GF-D8 (cell line): Measurements from ENCODE around the gene HCRTR2.
A peak's percentile ranks its signal among the peaks of the same experiment; 100 is the strongest.
"Not testable (repeated sequence)": the region's sequence is repeated elsewhere in the genome, so short reads cannot be mapped to it uniquely, and the experiment has no call there.

Experiments
- DNase-seq: peaks from one replicate; lab custom pipeline; 2025; lab: John Stamatoyannopoulos, UW

The HCRTR2 gene

GRCh38 chr6:55212156-55212555, 37.8 kb downstream of the HCRTR2 start:
- DNase-seq, result no peak

DNA sequence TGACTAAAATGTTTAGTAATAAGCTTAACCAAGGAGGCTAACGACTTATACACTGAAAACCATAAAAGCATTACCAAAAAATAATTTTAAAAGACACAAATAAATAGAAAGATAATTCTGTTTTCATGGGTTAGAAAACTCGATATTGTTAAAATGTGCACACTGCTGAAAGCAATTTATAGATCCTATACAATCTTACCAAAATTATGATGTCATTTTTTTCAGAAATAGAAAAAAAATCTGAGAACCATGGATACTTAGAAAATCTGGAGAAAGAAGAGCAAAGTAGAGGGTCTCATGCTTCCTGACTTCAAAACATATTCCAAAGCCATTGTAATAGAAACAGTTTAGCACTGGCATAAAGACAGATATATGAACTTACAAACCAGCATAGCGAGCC, 46.6 kb downstream of the HCRTR2 start:
- no peak for DNase-seq

DNA sequence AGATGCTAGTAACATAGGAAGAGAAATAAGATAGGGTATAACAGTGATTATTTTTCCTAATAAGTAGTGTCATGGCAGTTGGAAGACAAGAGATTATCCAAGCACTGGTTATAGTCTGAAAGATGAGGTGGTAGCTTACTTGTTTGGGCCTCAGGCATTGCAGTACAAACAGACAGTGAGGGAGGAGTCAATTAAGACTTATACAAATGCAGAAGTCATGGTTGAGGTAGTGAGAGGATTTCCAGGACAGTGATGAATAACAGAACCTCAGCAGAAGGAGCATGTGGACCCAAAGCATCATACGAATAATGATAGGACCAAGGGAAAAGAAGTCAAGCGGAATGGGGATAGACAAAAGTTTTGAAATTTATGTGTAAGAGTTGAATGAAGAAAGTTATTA, 53.5 kb downstream of the HCRTR2 start:
- no peak for DNase-seq

DNA sequence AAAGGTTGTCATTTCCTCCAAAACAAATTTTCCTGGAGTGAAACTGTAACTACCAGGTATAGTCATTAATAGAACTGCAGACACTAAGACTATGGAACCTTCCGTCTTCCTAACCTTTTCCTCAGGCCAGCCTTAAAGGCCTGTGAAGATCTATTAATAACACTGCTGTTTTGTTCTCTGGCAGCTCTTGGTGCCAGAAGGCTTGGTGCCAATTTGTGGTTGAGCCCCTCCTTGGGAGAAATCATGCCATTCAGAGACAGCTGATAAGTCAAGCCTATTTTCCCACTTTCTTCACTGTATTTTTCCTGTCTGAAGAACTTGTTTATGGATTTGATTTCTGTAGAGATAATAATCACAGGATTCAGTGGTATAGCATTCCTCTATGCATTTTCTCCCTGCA, 64.8 kb downstream of the HCRTR2 start:
- no peak for DNase-seq

GRCh38 chr6:55240975-55241605, 66.8 kb downstream of the HCRTR2 start:
- not testable (repeated sequence) for DNase-seq

GRCh38 chr6:55250400-55250799, 76.1 kb downstream of the HCRTR2 start:
- DNase-seq, result no peak

DNA sequence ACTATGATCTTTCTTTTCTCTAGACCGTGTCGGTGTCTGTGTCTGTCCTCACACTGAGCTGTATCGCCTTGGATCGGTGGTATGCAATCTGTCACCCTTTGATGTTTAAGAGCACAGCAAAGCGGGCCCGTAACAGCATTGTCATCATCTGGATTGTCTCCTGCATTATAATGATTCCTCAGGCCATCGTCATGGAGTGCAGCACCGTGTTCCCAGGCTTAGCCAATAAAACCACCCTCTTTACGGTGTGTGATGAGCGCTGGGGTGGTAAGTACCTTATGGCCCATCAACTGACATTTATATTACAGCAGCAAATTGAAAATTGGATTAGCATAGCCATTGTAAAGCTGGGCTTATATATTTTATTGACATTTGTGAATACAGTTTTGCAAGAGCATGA, 80.8 kb downstream of the HCRTR2 start:
- no peak for DNase-seq

- DNase-seq, result no peak
These were observed 85.9 kb downstream of the HCRTR2 start for GRCh38 chr6:55260181-55260580.

DNA sequence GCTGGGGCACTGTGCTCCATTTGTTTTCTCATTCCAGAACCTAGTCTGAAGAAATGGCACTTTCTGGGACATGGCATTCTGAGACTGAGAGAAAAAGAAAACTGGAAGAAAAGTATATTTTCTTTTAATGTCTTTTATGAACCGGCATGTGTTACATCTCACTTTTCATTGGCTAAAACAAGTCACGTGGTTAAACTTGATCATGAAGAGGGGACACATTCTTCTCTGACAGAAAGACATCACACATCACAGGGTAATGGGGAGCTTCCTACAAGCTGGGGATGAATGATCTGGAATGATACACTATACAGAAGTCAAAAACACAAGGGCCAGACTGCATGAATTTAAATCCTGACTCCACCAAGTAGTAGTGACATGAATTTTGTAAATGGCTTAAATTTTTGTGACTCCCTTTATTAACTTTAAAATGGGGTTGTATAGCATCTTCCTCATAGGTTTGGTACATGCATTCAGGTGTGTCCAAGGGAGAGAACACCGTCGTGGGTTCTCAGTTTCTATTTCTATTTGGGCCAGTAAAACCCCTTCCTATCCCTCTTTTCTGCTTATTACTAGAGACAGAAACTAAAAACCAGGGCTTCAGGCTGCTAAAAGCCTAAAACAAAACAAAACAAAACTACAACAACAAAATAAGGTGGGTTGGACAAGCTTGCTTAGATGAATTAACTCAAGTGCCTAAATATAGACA, 91.2 kb downstream of the HCRTR2 start:
- DNase-seq, result no peak

GRCh38 chr6:55266896-55267295, 92.6 kb downstream of the HCRTR2 start:
- DNase-seq, result no peak

GRCh38 chr6:55276745-55277530, 102.6 kb downstream of the HCRTR2 start:
- DNase-seq, result peak; percentile 16

DNA sequence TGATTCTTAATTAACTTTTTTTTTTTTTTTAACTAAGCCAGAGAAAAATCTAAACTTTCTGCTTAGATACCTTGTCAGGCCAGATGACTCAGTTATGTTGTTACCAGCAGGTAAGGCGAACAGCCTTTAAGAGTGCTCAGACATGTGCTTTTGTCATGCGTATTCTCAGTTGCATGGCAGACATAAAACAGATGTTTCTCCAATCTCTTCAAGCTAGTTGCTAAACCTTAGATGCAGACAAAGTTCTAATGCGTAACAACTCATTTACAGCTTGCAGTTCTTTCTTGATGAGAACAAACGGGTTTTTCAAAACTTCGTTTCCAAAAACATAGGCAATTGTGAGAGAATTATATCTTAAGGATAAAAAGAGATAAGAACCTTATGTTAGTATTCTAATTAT, 103.3 kb downstream of the HCRTR2 start:
- DNase-seq, result no peak

DNA sequence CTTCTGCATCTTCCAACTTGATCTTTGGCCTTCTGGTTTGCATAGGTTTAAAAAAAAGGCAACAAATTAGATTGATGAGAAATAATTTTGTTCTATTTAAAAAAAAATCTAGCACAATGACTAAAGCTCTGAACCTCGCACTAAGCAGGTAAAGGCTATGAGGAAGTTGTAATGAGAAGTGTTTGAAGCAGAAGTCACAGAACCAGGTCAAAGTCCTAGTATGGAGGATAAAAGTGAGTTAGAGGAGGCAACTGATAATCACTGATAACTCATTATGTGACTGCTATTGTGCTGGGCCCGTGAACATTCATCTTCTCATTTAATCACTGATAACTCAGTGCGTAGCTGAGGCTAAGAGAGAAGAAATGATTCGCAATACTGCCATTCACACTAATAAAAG, 106.9 kb downstream of the HCRTR2 start:
- no peak for DNase-seq

DNA sequence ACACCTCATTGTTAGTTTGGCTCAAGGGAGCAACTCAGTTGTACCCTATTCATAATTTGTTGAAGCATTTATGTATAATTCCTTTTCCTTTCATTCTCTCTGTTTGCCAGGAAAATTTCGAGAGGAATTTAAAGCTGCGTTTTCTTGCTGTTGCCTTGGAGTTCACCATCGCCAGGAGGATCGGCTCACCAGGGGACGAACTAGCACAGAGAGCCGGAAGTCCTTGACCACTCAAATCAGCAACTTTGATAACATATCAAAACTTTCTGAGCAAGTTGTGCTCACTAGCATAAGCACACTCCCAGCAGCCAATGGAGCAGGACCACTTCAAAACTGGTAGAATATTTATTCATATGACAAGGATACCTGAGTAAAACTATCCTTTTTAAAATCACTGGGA, 107.8 kb downstream of the HCRTR2 start:
- DNase-seq, result no peak

DNA sequence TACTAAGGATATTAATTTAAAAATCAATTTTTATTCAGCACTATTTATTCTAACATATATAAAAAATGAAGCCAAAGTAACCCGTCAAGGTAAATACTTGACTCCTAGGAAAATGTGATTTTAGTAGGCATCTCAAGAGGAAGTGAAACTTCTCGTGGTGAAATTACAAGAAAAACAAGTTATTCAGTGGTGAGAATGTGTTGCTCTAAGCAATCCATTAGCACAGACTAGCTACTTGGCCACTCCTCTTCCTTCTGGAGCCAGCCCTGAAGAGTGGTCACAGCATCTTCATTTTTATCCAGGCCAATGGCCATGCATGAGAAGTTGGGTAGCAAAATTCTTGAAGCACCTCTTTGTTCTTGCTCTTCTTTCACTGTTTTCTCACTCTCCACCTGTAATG, 112.5 kb downstream of the HCRTR2 start:
- no peak for DNase-seq

GRCh38 chr6:55290736-55291135, 116.4 kb downstream of the HCRTR2 start:
- DNase-seq, result no peak

- DNase-seq, result no peak
These were observed 118.8 kb downstream of the HCRTR2 start for GRCh38 chr6:55293116-55293515.

DNA sequence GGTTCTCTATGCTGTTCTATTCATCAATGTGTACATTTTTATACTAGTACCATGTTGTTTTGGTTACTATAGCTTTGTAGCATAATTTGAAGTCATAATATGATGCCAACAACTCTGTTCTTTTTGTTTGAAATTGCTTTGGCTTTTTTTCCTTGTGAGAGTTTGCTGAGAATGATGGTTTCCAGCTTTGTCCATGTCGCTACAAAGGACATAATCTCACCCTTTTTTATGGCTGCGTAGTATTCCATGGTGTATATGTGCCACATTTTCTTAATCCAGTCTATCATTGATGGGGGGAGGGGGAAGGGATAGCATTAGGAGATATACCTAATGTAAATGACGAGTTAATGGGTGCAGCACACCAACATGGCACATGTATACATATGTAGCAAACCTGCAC, 122.9 kb downstream of the HCRTR2 start:
- not testable (repeated sequence) for DNase-seq

- DNase-seq, result no peak
These were observed 125.1 kb downstream of the HCRTR2 start for GRCh38 chr6:55299286-55299985.

GRCh38 chr6:55304747-55305146, 130.4 kb downstream of the HCRTR2 start:
- no peak for DNase-seq

DNA sequence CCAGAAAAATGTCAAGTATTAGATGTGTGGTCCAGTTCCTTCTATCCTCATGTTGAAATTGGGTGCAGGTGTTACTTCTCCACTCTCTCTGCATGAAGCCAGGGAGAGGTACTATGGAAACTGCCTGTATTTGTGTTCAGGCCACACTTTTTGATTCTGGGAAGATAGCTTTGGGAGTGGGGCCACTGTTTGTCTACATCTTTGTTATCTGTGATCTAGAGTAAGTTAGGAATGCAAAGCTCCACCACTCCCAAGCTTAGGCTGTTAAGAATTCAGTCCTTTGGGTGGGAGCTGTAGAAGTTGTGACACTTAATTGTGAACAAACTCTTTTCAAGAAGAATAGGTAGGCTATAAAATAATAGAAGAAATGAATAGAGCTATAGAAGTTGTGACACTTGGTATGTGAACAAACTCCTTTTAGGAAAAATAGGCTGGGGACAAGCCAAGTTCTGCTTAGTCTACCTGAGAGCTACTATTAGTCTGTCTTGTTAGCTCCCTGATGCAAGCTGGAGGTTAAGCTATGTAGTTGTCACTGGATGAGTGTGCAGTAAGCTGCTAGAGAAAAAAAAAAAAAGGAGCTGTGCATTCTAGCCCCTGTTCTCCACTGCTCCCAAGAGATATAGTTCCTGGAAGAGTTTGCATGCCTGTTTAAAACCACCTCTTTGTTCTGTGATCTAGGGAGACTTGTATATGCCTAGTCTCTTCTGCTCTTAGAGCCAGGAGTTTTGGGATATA, 145.8 kb downstream of the HCRTR2 start:
- DNase-seq, result no peak

DNA sequence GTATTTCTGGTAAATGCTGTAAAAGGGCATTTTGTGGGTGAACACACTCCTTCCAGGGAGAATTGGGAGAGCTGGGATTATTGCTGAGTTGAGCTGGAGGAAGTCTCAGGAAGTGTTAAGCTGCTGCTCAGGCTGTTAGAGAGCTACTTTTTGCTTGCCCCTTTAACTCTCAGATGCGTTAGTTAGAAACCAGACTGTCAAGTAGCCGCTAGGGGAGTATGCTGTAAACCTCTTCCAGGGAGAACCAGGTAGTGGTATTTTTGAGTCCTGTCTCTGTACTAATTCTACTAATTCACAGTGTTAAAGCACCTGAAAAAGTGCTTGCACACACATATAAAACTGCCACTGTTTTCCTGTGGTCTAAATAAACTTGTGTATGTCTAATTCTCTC, 146.4 kb downstream of the HCRTR2 start:
- DNase-seq, result no peak
